Sciatic nerve (tissue), 2 donors: Measurements from ENCODE around the gene TTC38. TPM values are rescaled to one million over a fixed set of nuclear protein-coding genes. Genes with fewer than 3 reads are reported as not detected.
"Not testable (repeated sequence)": the region's sequence is repeated elsewhere in the genome, so short reads cannot be mapped to it uniquely, and the experiment has no call there.

Experiments used
- ATAC-seq: fragments of 200-7000 bp; cut with Tn5 transposase; one replicate; pipeline ENCODE4 v1.9.1; 2020; ENCODE audit warnings: mild to moderate bottlenecking, moderate library complexity
- DNase-seq: peaks from one replicate; pipeline ENCODE4 v3.0.0-alpha.2; 2020; ENCODE audit warnings: low spot score
- intact Hi-C: fragments of 100-400 bp; cut with DNase I; formaldehyde crosslinking; loops from one replicate; pipeline ENCODE4 v1.14.2; 2022
- total RNA-seq: library from RNA; stranded (reverse); fragmentation: NEBNext Ultra II Directional; extraction: Animal tissue kit (Norgen Biotek cat#: 25700); gene quantifications from one replicate; pipeline ENCODE4 v1.2.1, GENCODE V29; 2021
- donor health status: DM: no; HTN: no; CAD: no.
- donor health status: DM: no; HTN: no; CAD: no.

TTC38 gene
- total RNA-seq, 1 donor from 2014 or later: 25.7 TPM

- intact Hi-C loops: loop anchor here (5.0 to 10.0 kb wide), 2 partner anchors 64 to 169 kb away; no protein-coding TSS in a partner anchor
- ATAC-seq (no peak), DNase-seq (no peak)
These were observed 23.3 kb downstream of the TTC38 start for GRCh38 chr22:46290843-46291785.

GRCh38 chr22:46292173-46292572 is 24.4 kb downstream of the TTC38 start:
- intact Hi-C loops: loop anchor here (5.0 to 10.0 kb wide), 2 partner anchors 63 to 170 kb away; no protein-coding TSS in a partner anchor
- DNase-seq: no peak
- no peak for ATAC-seq

- no peak for DNase-seq
- ATAC-seq: no peak
- intact Hi-C loops: loop anchor here (5.0 to 10.0 kb wide), 2 partner anchors 62 to 170 kb away; no protein-coding TSS in a partner anchor
These were observed 24.9 kb downstream of the TTC38 start for GRCh38 chr22:46292732-46293131.

GRCh38 chr22:46293577-46294260 is 25.9 kb downstream of the TTC38 start:
- ATAC-seq (peak; percentile 42), DNase-seq (peak; percentile 75)
- intact Hi-C loops: loop anchor here (5.0 to 10.0 kb wide), 2 partner anchors 61 to 171 kb away; no protein-coding TSS in a partner anchor

GRCh38 chr22:46294784-46295183 is 27.0 kb downstream of the TTC38 start:
- intact Hi-C loops: loop anchor here (5.0 to 10.0 kb wide), 2 partner anchors 60 to 172 kb away; no protein-coding TSS in a partner anchor
- ATAC-seq (no peak), DNase-seq (no peak)

GRCh38 chr22:46295277-46295971 is 27.6 kb downstream of the TTC38 start:
- no peak for DNase-seq
- ATAC-seq: no peak
- intact Hi-C loops: loop anchor here (10.0 kb wide), 1 partner anchor 59 kb away; no protein-coding TSS in a partner anchor

GRCh38 chr22:46296257-46297150 is 28.7 kb downstream of the TTC38 start, which contains the start of gene GTSE1:
GTSE1 (plus strand) TSS chr22:46296870; CDS start chr22:46297401, 531 bp downstream.
- intact Hi-C loops: loop anchor here (10.0 kb wide), 1 partner anchor 58 kb away; no protein-coding TSS in a partner anchor
- ATAC-seq (peak; percentile 98), DNase-seq (peak; percentile 98)

GRCh38 chr22:46297151-46297812 is 29.5 kb downstream of the TTC38 start:
- intact Hi-C loops: loop anchor here (10.0 kb wide), 1 partner anchor 58 kb away; no protein-coding TSS in a partner anchor
- DNase-seq (peak; percentile 69), ATAC-seq (no peak)

GRCh38 chr22:46299101-46299500 is 31.3 kb downstream of the TTC38 start:
- intact Hi-C loops: loop anchor here (10.0 kb wide), 1 partner anchor 56 kb away; no protein-coding TSS in a partner anchor
- ATAC-seq (no peak), DNase-seq (no peak)

- DNase-seq (no peak), ATAC-seq (no peak)
- intact Hi-C loops: no loop called here
These were observed 32.7 kb downstream of the TTC38 start for GRCh38 chr22:46300491-46300890.

- intact Hi-C loops: no loop called here
These were observed 35.6 kb downstream of the TTC38 start for GRCh38 chr22:46303347-46303965.

GRCh38 chr22:46308283-46308988 is 40.6 kb downstream of the TTC38 start:
- DNase-seq: no peak
- intact Hi-C loops: no loop called here
- no peak for ATAC-seq

More at GRCh38 chr22:46303347-46303965, 35.6 kb downstream of the TTC38 start:
- no peak for ATAC-seq
- no peak for DNase-seq

GRCh38 chr22:46309526-46310085 is 41.8 kb downstream of the TTC38 start:
- DNase-seq: no peak
- ATAC-seq: peak; percentile 30
- intact Hi-C loops: loop anchor here (10.0 kb wide), 1 partner anchor 315 kb away; no protein-coding TSS in a partner anchor

- intact Hi-C loops: loop anchor here (10.0 kb wide), 1 partner anchor 317 kb away; no protein-coding TSS in a partner anchor
- DNase-seq (no peak), ATAC-seq (no peak)
These were observed 44.2 kb downstream of the TTC38 start for GRCh38 chr22:46312056-46312455.

GRCh38 chr22:46312848-46313247 is 45.0 kb downstream of the TTC38 start:
- intact Hi-C loops: loop anchor here (10.0 kb wide), 1 partner anchor 318 kb away; no protein-coding TSS in a partner anchor
- not testable (repeated sequence) for DNase-seq, ATAC-seq
